HG02885 (cell line): Measurements from ENCODE around the gene SCIMP.
"Not testable (repeated sequence)": the region's sequence is repeated elsewhere in the genome, so short reads cannot be mapped to it uniquely, and the experiment has no call there.

ENCODE experiments used
- ATAC-seq: cut with Tn5 transposase; IDR thresholded peaks from one replicate; pipeline ENCODE4 v1.9.1; 2021; ENCODE audit warnings: mild to moderate bottlenecking; ENCODE audit not compliant: unreplicated experiment, poor library complexity

The SCIMP gene

DNA sequence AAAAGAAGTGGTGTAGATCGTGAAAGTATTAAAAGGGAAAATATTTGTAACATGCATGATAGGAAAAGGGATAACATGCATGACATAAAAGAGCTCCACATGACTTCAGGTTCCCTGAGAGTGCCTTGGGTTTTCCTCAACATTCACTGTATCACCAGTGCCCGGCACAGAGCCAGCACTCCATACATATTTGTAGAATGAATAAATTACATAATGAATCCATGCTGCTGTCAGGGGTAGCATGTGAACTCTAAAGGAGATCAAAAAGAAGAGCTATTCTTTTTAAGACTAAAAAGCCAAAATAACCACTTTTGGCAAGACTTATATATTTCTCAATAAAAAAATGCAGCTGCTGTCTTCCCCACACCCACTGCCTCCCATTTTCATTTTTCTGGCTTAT, 40.3 kb downstream of the SCIMP start:
- no peak for ATAC-seq

DNA sequence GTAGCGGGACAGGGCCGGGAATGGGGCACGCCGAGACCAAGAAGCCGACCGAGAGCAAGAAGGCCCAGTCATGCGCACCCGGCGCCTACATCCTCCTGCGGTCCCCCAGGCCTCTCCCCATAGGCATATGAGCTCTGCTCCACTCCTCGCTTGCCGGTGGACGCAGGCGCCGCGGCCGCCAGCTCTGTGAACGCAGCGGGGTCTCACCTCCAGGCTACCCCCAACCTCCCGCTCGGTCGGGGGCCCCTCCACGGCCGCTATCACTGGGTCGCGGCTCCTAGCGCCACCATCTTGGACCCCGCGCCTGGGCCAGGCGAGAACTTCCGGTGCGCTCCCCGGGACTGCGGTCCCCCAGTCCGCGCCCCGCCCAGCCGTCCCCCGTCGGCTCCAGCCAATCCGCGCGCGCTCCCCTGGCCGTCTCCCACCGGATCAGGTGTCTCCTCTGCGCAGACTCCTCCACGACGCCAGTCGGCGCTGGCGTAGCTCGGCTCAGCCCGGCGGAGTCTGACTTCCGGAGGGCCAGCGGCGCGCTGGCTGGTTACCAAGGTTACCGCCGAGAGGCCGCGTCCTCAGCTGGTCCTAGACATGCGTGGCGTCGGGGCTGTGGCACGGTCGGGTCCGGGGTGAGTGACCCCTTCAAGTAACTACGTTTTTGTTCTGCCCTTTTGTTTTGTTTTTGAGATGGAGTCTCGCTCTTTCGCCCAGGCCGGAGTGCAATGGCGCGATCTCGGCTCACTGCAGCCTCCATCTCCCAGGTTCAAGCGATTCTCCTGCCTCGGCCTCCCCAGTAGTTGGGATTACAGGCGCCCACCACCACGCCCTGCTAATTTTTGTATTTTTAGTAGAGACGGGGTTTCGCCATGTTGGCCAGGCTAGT, 42.9 kb downstream of the SCIMP start, which contains the start of gene ZNF594:
ZNF594 (minus strand) TSS at position 328 of the 877 bp plus-strand sequence. CDS start 7,612 bp downstream, outside the sequence.
- ATAC-seq = peak; percentile 97

DNA sequence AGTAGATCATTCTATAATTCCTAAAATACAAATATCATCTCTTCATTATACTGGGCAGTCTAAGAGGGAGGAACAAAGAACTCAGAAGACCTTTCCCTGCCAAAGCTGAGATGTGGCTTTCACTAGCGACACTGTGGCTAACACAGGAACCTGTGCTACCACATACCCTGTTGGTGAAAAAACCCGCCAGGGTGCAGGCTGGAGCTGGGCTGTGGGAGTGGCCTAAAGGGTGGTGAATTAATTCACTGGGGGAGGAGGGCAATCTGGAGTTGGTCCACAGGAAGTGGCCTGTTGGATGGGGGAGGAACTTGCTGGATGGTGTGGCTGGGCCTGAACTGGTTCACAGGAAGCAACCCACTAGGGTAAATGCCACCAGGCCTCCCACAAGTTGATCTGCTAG, 50.4 kb downstream of the SCIMP start:
- ATAC-seq = no peak

DNA sequence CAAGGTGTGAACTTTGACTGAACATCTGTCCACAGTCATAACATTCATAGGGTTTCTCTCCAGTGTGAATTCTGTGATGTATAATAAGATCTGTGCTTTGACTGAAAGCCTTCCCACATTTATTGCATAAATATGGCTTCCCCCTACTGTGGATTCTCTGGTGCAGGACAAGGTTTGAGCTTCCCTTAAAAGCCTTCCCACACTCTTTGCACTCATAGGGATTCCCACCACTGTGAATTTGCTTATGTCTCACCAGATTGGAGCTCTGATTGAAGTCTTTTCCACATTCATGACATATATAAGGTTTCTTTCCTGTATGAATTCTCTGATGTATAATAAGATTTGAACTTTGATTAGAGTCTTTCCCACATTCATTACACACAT, 51.3 kb downstream of the SCIMP start:
- no peak for ATAC-seq

DNA sequence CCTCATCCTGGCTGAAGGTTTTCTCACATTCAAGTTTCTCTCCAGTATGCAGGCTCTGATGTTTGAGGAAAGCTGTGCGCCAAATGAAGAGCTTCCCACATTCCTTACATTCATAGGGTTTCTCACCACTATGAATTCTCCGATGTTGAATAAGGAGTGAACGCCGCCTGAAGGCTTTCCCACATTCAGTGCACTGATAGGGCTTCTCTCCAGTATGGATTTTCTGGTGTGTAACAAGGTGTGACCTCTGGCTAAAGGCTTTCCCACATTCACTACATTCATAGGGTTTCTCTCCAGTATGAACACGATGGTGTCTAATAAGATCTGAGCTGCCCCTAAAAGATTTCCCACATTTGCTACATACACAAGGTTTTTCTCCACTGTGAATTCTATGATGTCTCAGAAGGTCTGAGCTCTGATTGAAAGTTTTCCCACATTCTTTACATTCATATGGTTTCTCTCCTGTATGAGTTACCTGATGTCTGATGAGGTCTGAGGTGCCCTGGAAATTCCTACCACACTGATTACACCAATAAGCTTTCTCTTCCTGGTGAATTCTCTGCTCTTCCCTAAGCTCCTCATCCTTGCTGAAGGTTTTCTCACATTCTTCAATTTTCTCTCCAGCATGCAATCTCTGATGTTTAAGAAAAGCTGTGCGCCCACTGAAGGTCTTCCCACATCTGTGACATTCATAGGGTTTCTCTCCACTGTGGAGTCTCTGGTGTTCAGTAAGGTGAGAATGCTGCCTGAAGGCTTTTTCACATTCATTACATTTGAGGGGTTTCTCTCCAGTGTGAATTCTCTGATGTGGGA, 51.9 kb downstream of the SCIMP start:
- no peak for ATAC-seq

DNA sequence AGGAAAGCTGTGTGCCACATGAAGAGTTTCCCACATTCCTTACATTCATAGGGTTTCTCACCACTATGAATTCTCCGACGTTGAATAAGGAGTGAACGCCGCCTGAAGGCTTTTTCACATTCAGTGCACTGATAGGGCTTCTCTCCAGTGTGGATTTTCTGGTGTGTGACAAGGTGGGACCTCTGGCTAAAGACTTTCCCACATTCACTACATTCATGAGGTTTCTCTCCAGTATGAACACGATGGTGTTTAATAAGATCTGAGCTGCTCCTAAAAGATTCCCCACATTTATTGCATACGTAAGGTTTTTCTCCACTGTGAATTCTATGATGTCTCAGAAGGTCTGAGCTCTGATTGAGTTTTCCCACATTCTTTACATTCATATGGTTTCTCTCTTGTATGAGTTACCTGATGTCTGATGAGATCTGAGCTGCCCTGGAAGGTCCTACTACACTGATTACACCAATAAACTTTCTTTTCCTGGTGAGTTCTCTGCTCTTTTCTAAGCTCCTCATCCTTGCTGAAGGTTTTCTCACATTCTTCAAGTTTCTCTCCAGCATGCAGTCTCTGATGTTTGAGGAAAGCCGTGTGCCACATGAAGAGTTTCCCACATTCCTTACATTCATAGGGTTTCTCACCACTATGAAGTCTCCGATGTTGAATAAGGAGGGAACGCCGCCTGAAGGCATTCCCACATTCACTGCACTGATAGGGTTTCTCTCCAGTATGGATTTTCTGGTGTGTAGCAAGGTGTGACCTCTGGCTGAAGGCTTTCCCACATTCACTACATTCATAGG, 53.0 kb downstream of the SCIMP start:
- ATAC-seq = no peak

DNA sequence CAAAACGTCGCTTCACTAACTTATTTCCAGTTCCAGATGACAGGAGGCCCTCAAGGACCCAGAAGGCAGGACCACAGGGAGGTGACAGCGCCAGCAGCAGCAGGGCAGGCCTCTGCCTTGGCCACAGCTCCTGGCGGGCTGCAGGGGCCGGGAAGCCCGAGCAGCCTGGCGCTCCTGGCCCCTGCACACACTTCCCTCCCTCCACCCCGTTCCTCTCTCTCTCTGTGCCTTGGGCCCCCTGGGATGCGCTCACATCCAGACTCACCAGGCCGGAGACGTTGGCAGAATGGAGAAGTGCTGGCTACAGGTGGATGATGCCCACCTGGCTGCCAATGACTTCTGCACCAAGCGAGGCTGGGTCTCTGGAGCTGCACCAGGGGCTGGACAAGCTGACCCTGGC, 55.7 kb downstream of the SCIMP start:
- no peak for ATAC-seq

DNA sequence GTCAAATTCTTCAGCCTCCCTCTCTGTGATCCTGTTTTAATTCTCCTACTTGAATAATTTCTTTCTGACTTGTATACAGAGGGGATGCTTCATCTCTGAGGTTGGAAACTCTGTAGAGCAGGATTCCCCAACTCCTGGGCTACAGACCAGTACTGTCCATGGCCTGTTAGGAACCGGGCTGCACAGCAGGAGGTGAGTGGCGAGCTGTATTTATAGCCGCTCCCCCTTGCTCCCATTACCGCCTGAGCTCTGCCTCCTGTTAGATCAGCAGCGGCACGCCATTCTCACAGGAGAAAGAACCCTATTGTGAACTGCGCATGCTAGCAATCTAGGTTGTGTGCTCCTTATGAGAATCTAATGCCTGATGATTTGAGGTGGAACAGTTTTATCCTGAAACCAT, 59.6 kb downstream of the SCIMP start:
- not testable (repeated sequence) for ATAC-seq

DNA sequence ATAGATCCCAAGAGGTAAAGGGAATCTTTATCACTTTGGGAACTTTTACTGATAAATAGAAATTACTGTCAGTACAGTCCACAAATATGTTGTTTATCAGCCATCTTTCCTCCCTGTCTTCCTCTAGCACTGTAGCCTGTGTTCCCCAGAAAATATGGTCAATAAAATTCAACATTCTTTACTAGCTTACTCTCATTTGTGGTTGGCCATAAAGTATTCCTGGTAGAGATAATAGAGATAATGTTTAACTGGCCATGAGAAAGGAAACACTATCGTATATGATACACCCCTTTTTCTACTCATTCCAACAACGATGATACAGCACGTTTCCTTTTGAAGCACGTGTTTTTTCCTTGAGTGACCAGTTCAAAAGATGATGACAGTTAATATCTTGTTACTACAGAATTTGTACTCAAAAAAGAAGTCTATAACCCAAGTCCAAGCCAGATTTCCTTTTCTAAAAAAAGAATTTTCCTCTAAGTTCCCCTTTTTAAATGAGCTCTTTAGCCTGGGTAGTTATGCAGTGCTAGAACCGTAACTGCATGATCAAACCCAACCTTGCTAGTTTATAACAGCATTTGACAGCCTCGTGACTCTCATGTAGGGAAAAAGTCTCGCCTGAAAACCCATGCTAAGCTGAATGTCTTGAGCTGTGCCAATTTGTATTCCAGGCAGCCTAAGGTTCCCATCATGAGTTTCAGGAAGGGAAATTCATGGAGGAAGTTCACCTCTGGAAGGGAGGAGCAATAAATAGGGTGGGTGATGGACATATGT, 68.7 kb downstream of the SCIMP start:
- not testable (repeated sequence) for ATAC-seq

DNA sequence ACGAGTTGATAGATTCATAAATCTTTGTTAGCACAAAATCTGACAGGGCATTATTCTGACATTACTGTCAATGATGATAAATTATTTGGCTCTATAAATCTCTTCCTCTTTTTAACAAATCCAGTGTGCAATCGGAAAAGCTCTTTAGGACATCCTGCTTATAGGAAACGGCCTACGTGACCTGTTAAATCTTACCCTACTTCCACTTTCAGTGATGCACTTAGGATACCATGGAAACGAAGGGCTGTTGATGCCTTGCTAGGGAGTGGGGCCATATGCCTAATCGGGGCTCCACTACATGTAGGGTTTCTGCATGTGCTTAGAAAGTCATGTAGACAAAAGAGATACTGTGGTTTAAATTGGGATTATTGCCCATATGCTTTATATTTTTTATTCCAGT, 70.2 kb downstream of the SCIMP start:
- ATAC-seq = no peak

DNA sequence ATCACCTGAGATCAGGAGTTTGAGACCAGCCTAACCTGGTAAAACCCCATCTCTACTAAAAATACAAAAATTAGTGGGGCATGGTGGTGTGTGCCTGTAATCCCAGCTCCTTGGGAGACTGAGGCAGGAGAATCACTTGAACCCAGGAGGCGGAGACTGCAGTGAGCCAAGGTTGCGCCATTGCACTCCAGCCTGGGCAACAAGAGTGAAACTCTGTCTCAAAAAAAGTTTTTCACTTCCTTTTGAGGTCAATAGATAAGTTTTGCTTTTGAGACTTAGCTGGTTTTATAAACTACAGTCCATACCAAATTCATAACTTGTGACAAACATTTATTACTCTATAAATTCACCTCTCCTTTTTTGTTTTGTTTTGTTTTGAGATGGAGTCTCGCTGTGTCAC, 72.9 kb downstream of the SCIMP start:
- not testable (repeated sequence) for ATAC-seq

DNA sequence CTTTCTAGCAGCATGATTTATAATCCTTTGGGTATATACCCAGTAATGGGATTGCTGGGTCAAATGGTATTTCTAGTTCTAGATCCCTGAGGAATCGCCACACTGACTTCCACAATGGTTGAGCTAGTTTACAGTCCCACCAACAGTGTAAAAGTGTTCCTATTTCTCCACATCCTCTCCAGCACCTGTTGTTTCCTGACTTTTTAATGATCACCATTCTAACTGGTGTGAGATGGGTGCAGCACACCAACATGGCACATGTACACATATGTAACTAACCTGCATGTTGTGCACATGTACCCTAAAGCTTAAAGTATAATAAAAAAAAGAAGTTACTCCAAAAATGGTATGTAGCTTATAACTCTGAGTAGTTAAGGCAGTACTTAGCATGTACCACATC, 74.0 kb downstream of the SCIMP start:
- ATAC-seq = not testable (repeated sequence)
